Measurements from ENCODE around the gene CALML5. TPM values are rescaled to one million over a fixed set of nuclear protein-coding genes. Genes with fewer than 3 reads are reported as not detected.

The CALML5 gene
- total and polyA plus RNA-seq, 2 donors (not counting 1 experiment from before 2014, with no cell fraction given), result not detected

GRCh38 chr10:5533098-5533731 lies 33.8 kb upstream of the CALML5 start:
- H3K4me3 ChIP-seq (replicated peaks in 1 of 4; ENCODE audit: control extremely low read depth in 1 of 4, insufficient read depth in 1 of 4, low read depth in 3 of 4, low read length in 4 of 4), result no peak overlapping the region
- DNase-seq (ENCODE audit: low read depth in 2 of 2), result no peak
- no peaks in the 10 kb centered on the region for H3K9me3 ChIP-seq (ENCODE audit: control insufficient read depth, insufficient read depth, low read depth, low read length)
- no peak overlapping the region for H3K4me2 ChIP-seq (ENCODE audit: extremely low read depth, insufficient read depth, low read length)
- H3K27me3 ChIP-seq (ENCODE audit: control insufficient read depth, insufficient read depth, low read length), result no peaks in the 10 kb centered on the region
- no peaks in the 10 kb centered on the region for H3K4me1 ChIP-seq (ENCODE audit: control insufficient read depth, extremely low read depth, insufficient read depth, low read length)
- no peaks in the 10 kb centered on the region for H3K79me2 ChIP-seq (ENCODE audit: control insufficient read depth, insufficient read depth, low read length)
- H3K36me3 ChIP-seq (ENCODE audit: control insufficient read depth, insufficient read depth, low read length), result no peaks in the 10 kb centered on the region
- H2AFZ ChIP-seq (ENCODE audit: low read length), result no peak overlapping the region
- no peak for TF ChIP-seq EZH2 (IDR thresholded peaks at IDR 0.05; ENCODE audit: low read length, missing control alignments)
- TF ChIP-seq, protein P1, sequence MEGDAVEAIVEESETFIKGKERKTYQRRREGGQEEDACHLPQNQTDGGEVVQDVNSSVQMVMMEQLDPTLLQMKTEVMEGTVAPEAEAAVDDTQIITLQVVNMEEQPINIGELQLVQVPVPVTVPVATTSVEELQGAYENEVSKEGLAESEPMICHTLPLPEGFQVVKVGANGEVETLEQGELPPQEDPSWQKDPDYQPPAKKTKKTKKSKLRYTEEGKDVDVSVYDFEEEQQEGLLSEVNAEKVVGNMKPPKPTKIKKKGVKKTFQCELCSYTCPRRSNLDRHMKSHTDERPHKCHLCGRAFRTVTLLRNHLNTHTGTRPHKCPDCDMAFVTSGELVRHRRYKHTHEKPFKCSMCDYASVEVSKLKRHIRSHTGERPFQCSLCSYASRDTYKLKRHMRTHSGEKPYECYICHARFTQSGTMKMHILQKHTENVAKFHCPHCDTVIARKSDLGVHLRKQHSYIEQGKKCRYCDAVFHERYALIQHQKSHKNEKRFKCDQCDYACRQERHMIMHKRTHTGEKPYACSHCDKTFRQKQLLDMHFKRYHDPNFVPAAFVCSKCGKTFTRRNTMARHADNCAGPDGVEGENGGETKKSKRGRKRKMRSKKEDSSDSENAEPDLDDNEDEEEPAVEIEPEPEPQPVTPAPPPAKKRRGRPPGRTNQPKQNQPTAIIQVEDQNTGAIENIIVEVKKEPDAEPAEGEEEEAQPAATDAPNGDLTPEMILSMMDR (conservative IDR thresholded peaks at IDR 0.05 in 1 of 2, IDR thresholded peaks at IDR 0.05 in 1 of 2; ENCODE audit: low read depth in 1 of 2, low read length in 2 of 2), result no peak
- no peaks in the 10 kb centered on the region for H4K20me1 ChIP-seq (ENCODE audit: control insufficient read depth, extremely low read depth, insufficient read depth, low read length)
- H3K9ac ChIP-seq (ENCODE audit: insufficient read depth, low read length), result no peak overlapping the region
- no peak overlapping the region for H3K27ac ChIP-seq (ENCODE audit: insufficient read depth, low read length)

DNA sequence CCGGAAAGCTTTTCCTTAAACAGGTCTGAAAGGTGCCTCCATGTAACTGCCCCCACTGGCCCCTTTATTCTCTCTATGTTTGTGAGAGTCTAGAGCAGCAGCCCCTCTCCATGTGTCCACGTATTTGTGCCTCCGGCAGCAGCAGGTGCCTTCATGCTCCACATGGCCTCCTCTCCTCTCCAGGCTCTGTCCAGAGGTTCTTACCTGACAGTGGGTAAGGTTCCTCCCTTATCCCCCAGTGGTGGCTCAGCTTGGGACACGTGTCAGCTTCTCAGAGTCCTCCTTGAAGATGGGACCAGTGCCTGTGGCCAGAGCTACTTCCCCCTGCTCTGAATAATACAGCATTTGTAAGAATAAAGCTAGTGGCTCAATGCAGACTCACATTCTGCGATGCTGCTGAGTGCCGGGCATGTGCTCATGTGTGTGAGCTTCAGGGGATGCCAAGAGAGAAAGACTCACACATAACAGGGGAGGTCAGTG lies 33.3 kb upstream of the CALML5 start:
- Histone ChIP-seq H3K79me2 (ENCODE audit: control insufficient read depth, insufficient read depth, low read length) (no peaks in the 10 kb centered on the region), H2AFZ (ENCODE audit: low read length) (no peak overlapping the region), H3K27me3 (ENCODE audit: control insufficient read depth, insufficient read depth, low read length) (no peaks in the 10 kb centered on the region), H3K27ac (ENCODE audit: insufficient read depth, low read length) (no peak overlapping the region), H3K4me3 (replicated peaks in 1 of 4; ENCODE audit: control extremely low read depth in 1 of 4, insufficient read depth in 1 of 4, low read depth in 3 of 4, low read length in 4 of 4) (no peak overlapping the region), H3K4me2 (ENCODE audit: extremely low read depth, insufficient read depth, low read length) (no peak overlapping the region), H3K36me3 (ENCODE audit: control insufficient read depth, insufficient read depth, low read length) (no peaks in the 10 kb centered on the region), H3K4me1 (ENCODE audit: control insufficient read depth, extremely low read depth, insufficient read depth, low read length) (no peaks in the 10 kb centered on the region), H3K9me3 (ENCODE audit: control insufficient read depth, insufficient read depth, low read depth, low read length) (no peaks in the 10 kb centered on the region), H3K9ac (ENCODE audit: insufficient read depth, low read length) (no peak overlapping the region), H4K20me1 (ENCODE audit: control insufficient read depth, extremely low read depth, insufficient read depth, low read length) (no peaks in the 10 kb centered on the region)
- DNase-seq (ENCODE audit: low read depth in 2 of 2), result no peak
- TF ChIP-seq EZH2 (IDR thresholded peaks at IDR 0.05; ENCODE audit: low read length, missing control alignments), result no peak
- TF ChIP-seq, protein P1 (conservative IDR thresholded peaks at IDR 0.05 in 1 of 2, IDR thresholded peaks at IDR 0.05 in 1 of 2; ENCODE audit: low read depth in 1 of 2, low read length in 2 of 2), result no peak

GRCh38 chr10:5532307-5532605 lies 32.9 kb upstream of the CALML5 start:
- Histone ChIP-seq H3K9me3 (ENCODE audit: control insufficient read depth, insufficient read depth, low read depth, low read length) (no peaks in the 10 kb centered on the region), H3K36me3 (ENCODE audit: control insufficient read depth, insufficient read depth, low read length) (no peaks in the 10 kb centered on the region), H3K79me2 (ENCODE audit: control insufficient read depth, insufficient read depth, low read length) (no peaks in the 10 kb centered on the region), H3K9ac (ENCODE audit: insufficient read depth, low read length) (no peak overlapping the region), H3K27ac (ENCODE audit: insufficient read depth, low read length) (no peak overlapping the region), H3K4me1 (ENCODE audit: control insufficient read depth, extremely low read depth, insufficient read depth, low read length) (no peaks in the 10 kb centered on the region), H3K4me2 (ENCODE audit: extremely low read depth, insufficient read depth, low read length) (no peak overlapping the region), H3K27me3 (ENCODE audit: control insufficient read depth, insufficient read depth, low read length) (no peaks in the 10 kb centered on the region), H2AFZ (ENCODE audit: low read length) (no peak overlapping the region), H3K4me3 (replicated peaks in 1 of 4; ENCODE audit: control extremely low read depth in 1 of 4, insufficient read depth in 1 of 4, low read depth in 3 of 4, low read length in 4 of 4) (no peak overlapping the region), H4K20me1 (ENCODE audit: control insufficient read depth, extremely low read depth, insufficient read depth, low read length) (no peaks in the 10 kb centered on the region)
- DNase-seq (ENCODE audit: low read depth in 2 of 2), result no peak
- TF ChIP-seq EZH2 (IDR thresholded peaks at IDR 0.05; ENCODE audit: low read length, missing control alignments), result no peak
